A549 (cell line): ENCODE data around the gene KRT7. TPM values are rescaled to one million over a fixed set of nuclear protein-coding genes. Genes with fewer than 3 reads are reported as not detected.
"Not testable (repeated sequence)": the region's sequence is repeated elsewhere in the genome, so short reads cannot be mapped to it uniquely, and the experiment has no call there.

Source experiments
- ATAC-seq, 2 experiments: fragments of 200-7000 bp in 1 of 2; fragments of >200 bp in 1 of 2; cut with Nextera tagmentation in 1 of 2; cut with Tn5 transposase in 1 of 2; 3 replicates each; pipeline versions ENCODE4 v1.8.0 to v1.9.1; 2018 to 2020; ENCODE audit warnings: mild to moderate bottlenecking in 1 of 2, moderate library complexity in 1 of 2
- CTCF ChIA-PET: fragments of 300-600 bp; sonication (Branson Sonifier 250); formaldehyde crosslinking; extraction: SDS; loops from one replicate; lab custom pipeline; 2021; ENCODE audit warnings: antibody characterized with exemption, inconsistent platforms; lab: Yijun Ruan, JAX
- POLR2A ChIA-PET: fragments of 350-600 bp; formaldehyde crosslinking; extraction: SDS; loops from one replicate; lab custom pipeline; 2021; ENCODE audit warnings: antibody characterized with exemption, inconsistent platforms; lab: Yijun Ruan, JAX
- DNase-seq, 2 experiments: peaks; one replicate each; pipeline versions ENCODE4 v3.0.0 to v3.0.0-alpha.2; 2011 to 2016; ENCODE audit warnings: low read depth in 1 of 2, low spot score in 1 of 2
- FAIRE-seq: peaks from 2 replicates; lab custom pipeline; 2011; peaks lifted over from hg19 to GRCh38; lab: Jason Lieb, UNC
- H3K27ac ChIP-seq, 2 experiments: fragments of >200 bp; sonication (Bioruptor Twin); formaldehyde crosslinking; 3 replicates each; pipeline ENCODE4 v1.5.1; 2016 to 2017
- H3K4me1 ChIP-seq: fragments of >200 bp; sonication (Bioruptor Twin); formaldehyde crosslinking; 3 replicates; pipeline ENCODE4 v1.6.1; 2016
- H3K4me2 ChIP-seq: fragments of >200 bp; sonication (Bioruptor Twin); formaldehyde crosslinking; 3 replicates; pipeline ENCODE4 v1.6.1; 2016
- H3K4me3 ChIP-seq: fragments of >200 bp; sonication (Bioruptor Twin); formaldehyde crosslinking; 3 replicates; pipeline ENCODE4 v1.5.1; 2016
- H3K9me3 ChIP-seq: fragments of >200 bp; sonication (Bioruptor Twin); formaldehyde crosslinking; 3 replicates; pipeline ENCODE4 v1.6.1; 2016
- BCL3 ChIP-seq: fragments of >200 bp; sonication (Bioruptor Twin); formaldehyde crosslinking; IDR thresholded peaks from 3 replicates; pipeline ENCODE4 v1.6.1; 2016
- CHD2 ChIP-seq: fragments of 150-350 bp; IDR thresholded peaks from 2 replicates; pipeline ENCODE4 v1.6.1; 2014; ENCODE audit warnings: low read length; ENCODE audit not compliant: partially characterized antibody
- CHD4 ChIP-seq: fragments of 200-600 bp; sonication (generic); IDR thresholded peaks from 2 replicates; pipeline ENCODE4 v1.6.1; 2016; ENCODE audit warnings: antibody characterized with exemption, mild to moderate bottlenecking, borderline replicate concordance
- CTCF ChIP-seq: fragments of >200 bp; sonication (Bioruptor Twin); formaldehyde crosslinking; IDR thresholded peaks from 3 replicates; pipeline ENCODE4 v1.5.1; 2016
- E2F6 ChIP-seq: IDR thresholded peaks from 2 replicates; pipeline ENCODE4 v1.6.1; 2012; ENCODE audit warnings: low read depth, borderline replicate concordance
- ELK1 ChIP-seq: fragments of 150-350 bp; IDR thresholded peaks from 2 replicates; pipeline ENCODE4 v1.6.1; 2014; ENCODE audit warnings: low read depth, mild to moderate bottlenecking, low read length
- FOSB ChIP-seq: fragments of 250-450 bp; sonication (Bioruptor Pico); IDR thresholded peaks from 2 replicates; pipeline ENCODE4 v1.5.0; 2020; ENCODE audit warnings: mild to moderate bottlenecking, moderate library complexity
- FOXS1 ChIP-seq: fragments of 250-450 bp; sonication (Bioruptor Pico); IDR thresholded peaks from 2 replicates; pipeline ENCODE4 v1.5.0; 2020; ENCODE audit warnings: mild to moderate bottlenecking, moderate library complexity
- HOXA7 ChIP-seq: fragments of 250-450 bp; sonication (Bioruptor Pico); IDR thresholded peaks from 2 replicates; pipeline ENCODE4 v1.5.0; 2020; ENCODE audit warnings: mild to moderate bottlenecking, moderate library complexity
- MAX ChIP-seq: IDR thresholded peaks from 2 replicates; pipeline ENCODE4 v1.6.1; 2012
- MAZ ChIP-seq: fragments of 150-350 bp; IDR thresholded peaks from 2 replicates; pipeline ENCODE4 v1.6.1; 2014; ENCODE audit warnings: antibody characterized with exemption, low read depth, low read length, borderline replicate concordance
- NPAS2 ChIP-seq: fragments of 250-450 bp; sonication (Bioruptor Pico); IDR thresholded peaks from 2 replicates; pipeline ENCODE4 v1.8.0; 2022; ENCODE audit warnings: mild to moderate bottlenecking, moderate library complexity, borderline replicate concordance
- PHF8 ChIP-seq: fragments of 200-600 bp; sonication (generic); IDR thresholded peaks from 2 replicates; pipeline ENCODE4 v1.6.1; 2016; ENCODE audit warnings: low read depth, mild to moderate bottlenecking, antibody characterized with exemption, moderate library complexity, borderline replicate concordance
- POLR2AphosphoS2 ChIP-seq: conservative IDR thresholded peaks from 2 replicates; pipeline ENCODE4 v1.6.1; 2012; ENCODE audit warnings: low read length, improper control_type of control experiment, inconsistent platforms
- RAD21 ChIP-seq, 2 experiments: fragments of >200 bp in 1 of 2; sonication (Bioruptor Twin) in 1 of 2; formaldehyde crosslinking in 1 of 2; IDR thresholded peaks in 1 of 2; conservative IDR thresholded peaks in 1 of 2; 2 replicates in 1 of 2; 3 replicates in 1 of 2; pipeline ENCODE4 v1.6.1; 2012 to 2018; ENCODE audit warnings: inconsistent platforms in 1 of 2
- RARB ChIP-seq: fragments of 250-450 bp; sonication (Bioruptor Pico); IDR thresholded peaks from 2 replicates; pipeline ENCODE4 v1.8.0; 2021; ENCODE audit warnings: mild to moderate bottlenecking, moderate library complexity
- REST ChIP-seq: fragments of 200-600 bp; sonication (generic); IDR thresholded peaks from 2 replicates; pipeline ENCODE4 v1.6.1; 2016; ENCODE audit warnings: antibody characterized with exemption, mild to moderate bottlenecking, moderate library complexity
- TFCP2L1 ChIP-seq: fragments of 250-450 bp; sonication (Bioruptor Pico); IDR thresholded peaks from 2 replicates; pipeline ENCODE4 v1.5.0; 2021; ENCODE audit warnings: mild to moderate bottlenecking
- TP53 ChIP-seq: fragments of 250-450 bp; sonication (Bioruptor Pico); IDR thresholded peaks from 2 replicates; pipeline ENCODE4 v1.5.0; 2021; ENCODE audit warnings: mild to moderate bottlenecking, moderate library complexity
- ZNF302 ChIP-seq: fragments of 250-450 bp; sonication (Bioruptor Pico); IDR thresholded peaks from 2 replicates; pipeline ENCODE4 v1.9.0; 2021; ENCODE audit warnings: inconsistent platforms, mild to moderate bottlenecking, moderate library complexity
- ZSCAN20 ChIP-seq: fragments of 250-450 bp; sonication (Bioruptor Pico); IDR thresholded peaks from 2 replicates; pipeline ENCODE4 v1.8.0; 2022; ENCODE audit warnings: mild to moderate bottlenecking, moderate library complexity
- WGBS: methylation state at CpG from one replicate; pipeline ENCODE4 v1.1.6; 2017; ENCODE audit errors: missing lambda C conversion rate; 5-methylcytosine and 5-hydroxymethylcytosine counted together
- polyA plus RNA-seq, 4 experiments: library from polyadenylated mRNA; depleted of rRNA in 3 of 4; stranded (reverse); fragments of >200 nt; fragmentation: RNase III in 1 of 4; extraction: RNeasy Plus Mini Kit Qiagen cat#74134 plus additional on column Dnase treatment in 1 of 4; gene quantifications; 2 replicates in 3 of 4; 3 replicates in 1 of 4; pipeline ENCODE4 v1.2.3, GENCODE V29; 2011 to 2017

KRT7 gene
- polyA plus RNA-seq, 2 of the 4 experiments (the other 2 are of a cell fraction), result 2,623 to 3,055 TPM

- ChIA-PET CTCF (interaction anchor here (2.3 to 14.8 kb wide), 3 partner anchors 23 to 622 kb away, joined by 18 to 301 read pairs (median 61); partner anchors contain the start of gene KRT86), POLR2A (interaction anchor here (18.5 kb wide), 1 partner anchor 22 kb away, joined by 383 read pairs; the partner anchor contains the start of gene KRT86)
- DNase-seq, result not testable (repeated sequence)
Measured at GRCh38 chr12:52257922-52258321, 24.9 kb downstream of the KRT7 start.

GRCh38 chr12:52258335-52258901 is 25.4 kb downstream of the KRT7 start:
- FAIRE-seq (no peak), DNase-seq (no peak), ATAC-seq (no peak; a peak in 1 of 6 replicates)
- POLR2A ChIA-PET, result interaction anchor here (18.5 kb wide), 1 partner anchor 22 kb away, joined by 383 read pairs; the partner anchor contains the start of gene KRT86
- CTCF ChIA-PET, result interaction anchor here (0.8 to 14.8 kb wide), 9 partner anchors 10 to 621 kb away, joined by 3 to 301 read pairs (median 8); partner anchors contain the start of gene KRT86
- no peaks in the 10 kb centered on the region for H3K9me3 ChIP-seq
- H3K4me2 ChIP-seq, result no peak overlapping the region
- TF ChIP-seq RAD21 (conservative IDR thresholded peaks at IDR 0.05 in 1 of 2, IDR thresholded peaks at IDR 0.05 in 1 of 2) (no peak), BCL3 (no peak), CHD4 (no peak), MAZ (no peak), FOXS1 (CRISPR knock-in tag) (no peak), ZSCAN20 (CRISPR knock-in tag) (no peak), REST (no peak), PHF8 (no peak), NPAS2 (no peak), CTCF (no peak), E2F6 (no peak), TFCP2L1 (CRISPR knock-in tag) (peak; percentile 97), TP53 (CRISPR knock-in tag) (no peak), MAX (no peak), ZNF302 (CRISPR knock-in tag) (no peak), HOXA7 (CRISPR knock-in tag) (peak; percentile 31; the same call in 1 of the 2 replicates), FOSB (CRISPR knock-in tag) (0 out of 2 replicates have a peak, but pooled peaks have one; percentile 50), ELK1 (no peak)
- TF ChIP-seq, all 56 proteins: peak for 3
- 97% methylated on average over 72 of the region's 72 CpGs for WGBS
- Histone ChIP-seq H3K4me1 (peaks cover 60% of the 10 kb centered on the region), H3K27ac (peak overlapping the region in 1 of 2 experiments; percentile 74; a peak in 3 of 6 replicates), H3K4me3 (no peak overlapping the region)

More at GRCh38 chr12:52257922-52258321, 24.9 kb downstream of the KRT7 start:
- 95% methylated on average over 13 of the region's 13 CpGs for WGBS
- peak overlapping the region; percentile 10 to 97; a peak in 4 of 6 replicates for H3K27ac ChIP-seq
- not testable (repeated sequence) for FAIRE-seq, H3K9me3 ChIP-seq
- peak; percentile 9; the same call in 1 of the 2 replicates for TF ChIP-seq TFCP2L1 (CRISPR knock-in tag)
- peak; percentile 85; the same call in 1 of the 2 replicates for TF ChIP-seq RARB (CRISPR knock-in tag)
- peak; percentile 65 for TF ChIP-seq HOXA7 (CRISPR knock-in tag)
- peak; percentile 67; the same call in 1 of the 2 replicates for TF ChIP-seq POLR2AphosphoS2
- peak; percentile 89 for TF ChIP-seq FOSB (CRISPR knock-in tag)
- TF ChIP-seq CHD2, result peak; percentile 5
- TF ChIP-seq, all 56 proteins: peak for 6; not testable (repeated sequence) for 50
- ATAC-seq, H3K4me2 ChIP-seq, H3K4me3 ChIP-seq: not testable (repeated sequence)
- H3K4me1 ChIP-seq, result peaks cover 59% of the 10 kb centered on the region
